IMR-90 (cell line): ENCODE measurements around the gene MMP2. TPM values are rescaled to one million over a fixed set of nuclear protein-coding genes. Genes with fewer than 3 reads are reported as not detected.

Experiments used
- ATAC-seq: fragments of 200-7000 bp; cut with Tn5 transposase; 2 replicates; pipeline ENCODE4 v1.9.1; 2020; ENCODE audit warnings: low read depth, mild to moderate bottlenecking, moderate library complexity
- BruUV-seq: library from RNA; stranded (reverse); fragments of 400-500 nt; replicated peaks from 2 replicates; lab custom pipeline; 2021; lab: Mats Ljungman, UMichigan
- CTCF ChIA-PET: fragments of 300-600 bp; formaldehyde crosslinking; extraction: SDS; loops from one replicate; lab custom pipeline; 2021; ENCODE audit warnings: antibody characterized with exemption; lab: Yijun Ruan, JAX
- POLR2A ChIA-PET: fragments of 300-600 bp; sonication (Branson Sonifier 250); formaldehyde crosslinking; loops from one replicate; lab custom pipeline; 2022; ENCODE audit warnings: antibody characterized with exemption; ENCODE audit not compliant: unreplicated experiment; lab: Charles Lee
- DNase-seq: peaks from one replicate; pipeline ENCODE4 v3.0.0; 2013
- H2AFZ ChIP-seq: replicated peaks from 2 replicates; pipeline ENCODE3; 2013; ENCODE audit warnings: low read length, mild to moderate bottlenecking; ENCODE audit not compliant: poor library complexity
- H2AK5ac ChIP-seq: 2 replicates; pipeline ENCODE4 v1.6.1; 2013; ENCODE audit warnings: low read depth, low read length, inconsistent platforms
- H2AK9ac ChIP-seq: replicated peaks from 2 replicates; pipeline ENCODE3; 2013; ENCODE audit warnings: mild to moderate bottlenecking, low read depth, low read length, moderate library complexity; ENCODE audit not compliant: poor library complexity
- H2BK120ac ChIP-seq: 2 replicates; pipeline ENCODE4 v1.6.1; 2013; ENCODE audit warnings: low read depth, low read length, inconsistent platforms
- H2BK15ac ChIP-seq: 3 replicates; pipeline ENCODE4 v1.6.1; 2013; ENCODE audit warnings: low read depth, low read length, inconsistent platforms
- H2BK20ac ChIP-seq: 2 replicates; pipeline ENCODE4 v1.6.1; 2013; ENCODE audit warnings: low read depth, mild to moderate bottlenecking, inconsistent platforms, low read length, moderate library complexity
- H2BK5ac ChIP-seq: 2 replicates; pipeline ENCODE4 v1.6.1; 2013; ENCODE audit warnings: mild to moderate bottlenecking, low read depth, low read length, inconsistent platforms; ENCODE audit not compliant: poor library complexity, severe bottlenecking
- H3K14ac ChIP-seq: replicated peaks from 2 replicates; pipeline ENCODE4 v1.6.1; 2013; ENCODE audit warnings: low read depth, low read length, inconsistent platforms
- H3K18ac ChIP-seq: 2 replicates; pipeline ENCODE4 v1.6.1; 2013; ENCODE audit warnings: low read depth, low read length, control low read depth
- H3K23ac ChIP-seq: 2 replicates; pipeline ENCODE4 v1.6.1; 2013; ENCODE audit warnings: low read depth, low read length, inconsistent platforms
- H3K27ac ChIP-seq: 2 replicates; pipeline ENCODE4 v1.5.1; 2013; ENCODE audit warnings: mild to moderate bottlenecking, control low read depth, low read length; ENCODE audit not compliant: insufficient read depth
- H3K27me3 ChIP-seq: 2 replicates; pipeline ENCODE4 v1.6.1; 2013; ENCODE audit warnings: low read length; ENCODE audit not compliant: control insufficient read depth, insufficient read depth
- H3K36me3 ChIP-seq: 2 replicates; pipeline ENCODE4 v1.6.1; 2013; ENCODE audit warnings: low read length, mixed read lengths; ENCODE audit not compliant: control insufficient read depth, insufficient read depth
- H3K4ac ChIP-seq: 2 replicates; pipeline ENCODE4 v1.6.1; 2013; ENCODE audit warnings: low read depth, low read length, inconsistent platforms
- H3K4me1 ChIP-seq: 2 replicates; pipeline ENCODE4 v1.6.1; 2013; ENCODE audit warnings: low read length, mixed read lengths; ENCODE audit not compliant: control insufficient read depth, insufficient read depth
- H3K4me2 ChIP-seq: 2 replicates; pipeline ENCODE4 v1.6.1; 2013; ENCODE audit warnings: low read depth, mild to moderate bottlenecking, control low read depth, low read length, moderate library complexity
- H3K4me3 ChIP-seq: 2 replicates; pipeline ENCODE4 v1.5.1; 2013; ENCODE audit warnings: low read depth, mild to moderate bottlenecking, control low read depth, low read length, moderate library complexity; ENCODE audit not compliant: insufficient read depth
- H3K56ac ChIP-seq: 2 replicates; pipeline ENCODE4 v1.6.1; 2013; ENCODE audit warnings: low read length, inconsistent platforms; ENCODE audit not compliant: insufficient read depth; ENCODE audit errors: extremely low read depth
- H3K79me1 ChIP-seq, 2 experiments: 2 replicates each; pipeline ENCODE4 v1.6.1; 2013; ENCODE audit warnings: low read length in 2 of 2, inconsistent platforms in 1 of 2, low read depth in 1 of 2
- H3K9ac ChIP-seq: 2 replicates; pipeline ENCODE4 v1.6.1; 2013; ENCODE audit warnings: low read depth, low read length, control low read depth
- H3K9me1 ChIP-seq: 2 replicates; pipeline ENCODE4 v1.6.1; 2013; ENCODE audit warnings: low read length, inconsistent platforms; ENCODE audit not compliant: insufficient read depth
- H3K9me3 ChIP-seq: 2 replicates; pipeline ENCODE4 v1.6.1; 2013; ENCODE audit warnings: low read length; ENCODE audit not compliant: control insufficient read depth, insufficient read depth
- H4K20me1 ChIP-seq: 2 replicates; pipeline ENCODE4 v1.6.1; 2013; ENCODE audit warnings: low read length, inconsistent platforms; ENCODE audit not compliant: insufficient read depth
- H4K5ac ChIP-seq: 2 replicates; pipeline ENCODE4 v1.6.1; 2013; ENCODE audit warnings: mild to moderate bottlenecking, low read depth, low read length, control low read depth
- H4K8ac ChIP-seq, 2 experiments: 2 replicates each; pipeline ENCODE4 v1.6.1; 2013; ENCODE audit warnings: low read depth in 2 of 2, low read length in 2 of 2, control low read depth in 1 of 2, inconsistent platforms in 1 of 2
- H4K91ac ChIP-seq: 2 replicates; pipeline ENCODE4 v1.6.1; 2013; ENCODE audit warnings: low read depth, low read length, inconsistent platforms; ENCODE audit not compliant: insufficient read depth
- BHLHE40 ChIP-seq: fragments of 150-350 bp; IDR thresholded peaks from 2 replicates; pipeline ENCODE4 v1.6.1; 2016; ENCODE audit warnings: mild to moderate bottlenecking, low read depth, low read length
- CEBPB ChIP-seq: IDR thresholded peaks from 2 replicates; pipeline ENCODE4 v1.6.1; 2012; ENCODE audit warnings: low read depth, low read length, improper control_type of control experiment
- CHD1 ChIP-seq: IDR thresholded peaks from 2 replicates; pipeline ENCODE4 v1.6.1; 2012; ENCODE audit warnings: low read depth, low read length, improper control_type of control experiment
- FOS ChIP-seq: fragments of 150-350 bp; IDR thresholded peaks from 2 replicates; pipeline ENCODE4 v1.6.1; 2016; ENCODE audit warnings: low read depth, low read length
- MAFK ChIP-seq: IDR thresholded peaks from 2 replicates; pipeline ENCODE4 v1.6.1; 2012; ENCODE audit warnings: low read depth, low read length, improper control_type of control experiment
- POLR2A ChIP-seq: IDR thresholded peaks from 2 replicates; pipeline ENCODE4 v1.6.1; 2012; ENCODE audit warnings: mild to moderate bottlenecking, low read depth, low read length
- RAD21 ChIP-seq: IDR thresholded peaks from 2 replicates; pipeline ENCODE4 v1.6.1; 2012; ENCODE audit warnings: low read length, improper control_type of control experiment
- RCOR1 ChIP-seq: IDR thresholded peaks from 2 replicates; pipeline ENCODE4 v1.6.1; 2012; ENCODE audit warnings: mild to moderate bottlenecking, low read length, improper control_type of control experiment; ENCODE audit not compliant: insufficient replicate concordance
- RFX5 ChIP-seq: IDR thresholded peaks from 2 replicates; pipeline ENCODE4 v1.8.0; 2012; ENCODE audit warnings: low read depth, mild to moderate bottlenecking, low read length, moderate library complexity
- WGBS, 2 experiments: methylation state at CpG; one replicate each; pipeline versions ENCODE4 v1.1.5 to v1.1.7; 2013; ENCODE audit warnings: missing lambda C conversion rate in 2 of 2; ENCODE audit not compliant: insufficient read length in 1 of 2; ENCODE audit errors: extremely low coverage in 2 of 2; 5-methylcytosine and 5-hydroxymethylcytosine counted together
- dilution Hi-C: fragments of 300-500 bp; cut with HindIII; formaldehyde crosslinking; loops from one replicate; pipeline ENCODE4 v1.14.3; 2018; ENCODE audit warnings: low sequenced_read_pairs; ENCODE audit not compliant: unreplicated experiment
- in situ Hi-C: fragments of 300-500 bp; cut with MboI; formaldehyde crosslinking; loops from 3 replicates; pipeline ENCODE4 v1.14.3; 2019; ENCODE audit warnings: low sequenced_read_pairs, inconsistent platforms, mixed read lengths
- intact Hi-C: fragments of 100-400 bp; cut with micrococcal nuclease; formaldehyde crosslinking; loops from 2 replicates; pipeline ENCODE4 v1.10.0; 2022
- polyA plus RNA-seq, 3 experiments: library from polyadenylated mRNA; depleted of rRNA; stranded (reverse); fragments of >200 nt; gene quantifications; 2 replicates each; pipeline ENCODE4 v1.2.3, GENCODE V29; 2012; ENCODE audit warnings: low replicate concordance in 1 of 3
- total RNA-seq: library from RNA; depleted of rRNA; stranded (reverse); fragments of >200 nt; gene quantifications from 2 replicates; pipeline ENCODE4 v1.2.3, GENCODE V29; 2012
- TF ChIP-seq, protein P1 (sequence below): conservative IDR thresholded peaks from 2 replicates; pipeline ENCODE4 v1.5.1; 2012; ENCODE audit warnings: mild to moderate bottlenecking, low read depth, low read length, improper control_type of control experiment
- TF ChIP-seq, protein P2 (sequence below): fragments of 150-350 bp; IDR thresholded peaks from 2 replicates; pipeline ENCODE4 v1.6.1; 2016; ENCODE audit warnings: low read depth, mild to moderate bottlenecking, low read length, moderate library complexity, borderline replicate concordance

The MMP2 gene
- total and polyA plus RNA-seq, 2 of the 4 experiments (the other 2 are of a cell fraction) = 240 to 574 TPM

DNA sequence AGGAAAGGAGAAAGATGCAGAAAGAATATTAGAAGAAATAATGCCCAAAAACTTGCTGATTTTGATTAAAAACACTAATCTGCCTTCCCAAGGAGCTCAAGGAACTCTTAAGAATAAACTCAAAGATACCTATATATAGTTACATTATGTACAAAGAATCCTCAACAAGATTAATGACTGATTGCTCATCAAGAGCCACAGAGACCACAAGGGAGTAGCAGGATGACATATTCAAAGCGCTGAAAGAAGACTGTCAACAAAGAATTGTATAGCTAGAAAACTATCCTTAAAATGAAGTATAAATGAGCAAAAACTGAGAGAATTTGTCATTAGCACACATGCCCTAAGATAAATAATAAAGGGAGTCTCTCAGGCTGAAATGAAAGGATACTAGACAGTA, 36.1 kb downstream of the MMP2 start (continued):
- no peak for TF ChIP-seq BHLHE40

DNA sequence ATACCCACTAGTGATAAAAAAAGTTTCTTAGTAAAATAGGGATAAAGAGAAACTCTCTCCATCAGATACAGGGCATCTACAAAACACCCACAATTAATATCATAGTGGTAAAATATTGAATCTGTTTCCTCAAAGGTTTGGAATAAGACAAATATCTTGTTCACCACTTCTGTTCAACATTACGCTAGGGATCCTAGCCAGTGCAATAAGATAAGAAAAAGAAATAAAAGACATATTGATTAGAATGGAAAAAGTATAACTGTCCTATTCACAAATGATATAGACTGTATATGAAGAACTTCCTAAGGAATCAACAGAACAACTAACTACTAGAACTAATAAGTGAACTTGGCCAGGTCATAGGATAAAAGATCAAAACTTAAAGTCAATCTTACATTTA, 42.8 kb downstream of the MMP2 start:
- no TSS peak for BruUV-seq
- ATAC-seq = no peak

More for the DNA sequence above, 42.8 kb downstream of the MMP2 start:
- H3K4me1 ChIP-seq = no peaks in the 10 kb centered on the region
- WGBS, 2 experiments = no CpG with 5 or more reads among the region's 1 CpG
- no peak overlapping the region for H2BK5ac ChIP-seq
- H3K4me3 ChIP-seq = no peak overlapping the region
- no peak overlapping the region for H3K4me2 ChIP-seq
- no peaks in the 10 kb centered on the region for H4K20me1 ChIP-seq
- intact Hi-C loops (no loop called here), dilution Hi-C loops (no loop called here), in situ Hi-C loops (no loop called here)
- no peaks in the 10 kb centered on the region for H3K9me3 ChIP-seq
- no peak overlapping the region for H2BK120ac ChIP-seq
- no peak overlapping the region for H3K14ac ChIP-seq
- CTCF ChIA-PET = no interaction called here
- no peak overlapping the region for H2AK9ac ChIP-seq
- no peak overlapping the region for H2BK15ac ChIP-seq
- no peaks in the 10 kb centered on the region for H3K27me3 ChIP-seq
- no peak for DNase-seq
- H2AK5ac ChIP-seq = no peak overlapping the region
- H3K18ac ChIP-seq = no peak overlapping the region
- H2BK20ac ChIP-seq = no peak overlapping the region
- TF ChIP-seq RFX5 (no peak), RCOR1 (no peak), BHLHE40 (no peak), RAD21 (no peak), FOS (no peak), CHD1 (no peak), POLR2A (no peak), MAFK (no peak), CEBPB (no peak)
- TF ChIP-seq, protein P1, sequence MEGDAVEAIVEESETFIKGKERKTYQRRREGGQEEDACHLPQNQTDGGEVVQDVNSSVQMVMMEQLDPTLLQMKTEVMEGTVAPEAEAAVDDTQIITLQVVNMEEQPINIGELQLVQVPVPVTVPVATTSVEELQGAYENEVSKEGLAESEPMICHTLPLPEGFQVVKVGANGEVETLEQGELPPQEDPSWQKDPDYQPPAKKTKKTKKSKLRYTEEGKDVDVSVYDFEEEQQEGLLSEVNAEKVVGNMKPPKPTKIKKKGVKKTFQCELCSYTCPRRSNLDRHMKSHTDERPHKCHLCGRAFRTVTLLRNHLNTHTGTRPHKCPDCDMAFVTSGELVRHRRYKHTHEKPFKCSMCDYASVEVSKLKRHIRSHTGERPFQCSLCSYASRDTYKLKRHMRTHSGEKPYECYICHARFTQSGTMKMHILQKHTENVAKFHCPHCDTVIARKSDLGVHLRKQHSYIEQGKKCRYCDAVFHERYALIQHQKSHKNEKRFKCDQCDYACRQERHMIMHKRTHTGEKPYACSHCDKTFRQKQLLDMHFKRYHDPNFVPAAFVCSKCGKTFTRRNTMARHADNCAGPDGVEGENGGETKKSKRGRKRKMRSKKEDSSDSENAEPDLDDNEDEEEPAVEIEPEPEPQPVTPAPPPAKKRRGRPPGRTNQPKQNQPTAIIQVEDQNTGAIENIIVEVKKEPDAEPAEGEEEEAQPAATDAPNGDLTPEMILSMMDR = no peak
- TF ChIP-seq, protein P2, sequence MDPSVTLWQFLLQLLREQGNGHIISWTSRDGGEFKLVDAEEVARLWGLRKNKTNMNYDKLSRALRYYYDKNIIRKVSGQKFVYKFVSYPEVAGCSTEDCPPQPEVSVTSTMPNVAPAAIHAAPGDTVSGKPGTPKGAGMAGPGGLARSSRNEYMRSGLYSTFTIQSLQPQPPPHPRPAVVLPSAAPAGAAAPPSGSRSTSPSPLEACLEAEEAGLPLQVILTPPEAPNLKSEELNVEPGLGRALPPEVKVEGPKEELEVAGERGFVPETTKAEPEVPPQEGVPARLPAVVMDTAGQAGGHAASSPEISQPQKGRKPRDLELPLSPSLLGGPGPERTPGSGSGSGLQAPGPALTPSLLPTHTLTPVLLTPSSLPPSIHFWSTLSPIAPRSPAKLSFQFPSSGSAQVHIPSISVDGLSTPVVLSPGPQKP = no peak
- H3K56ac ChIP-seq = no peak overlapping the region
- H3K27ac ChIP-seq = no peak overlapping the region
- H3K79me1 ChIP-seq = no peaks in the 10 kb centered on the region
- H3K23ac ChIP-seq = no peak overlapping the region
- no peak overlapping the region for H3K9ac ChIP-seq
- POLR2A ChIA-PET = no interaction called here
- H4K5ac ChIP-seq = no peak overlapping the region
- H3K4ac ChIP-seq = no peak overlapping the region
- no peak overlapping the region for H4K91ac ChIP-seq
- H4K8ac ChIP-seq = no peak overlapping the region
- no peak overlapping the region for H2AFZ ChIP-seq
- H3K36me3 ChIP-seq = no peaks in the 10 kb centered on the region
- H3K9me1 ChIP-seq = no peaks in the 10 kb centered on the region
